Chondrocyte (in vitro differentiated cells): Measurements from ENCODE around the gene POMC. TPM values are rescaled to one million over a fixed set of nuclear protein-coding genes. Genes with fewer than 3 reads are reported as not detected.
"Not testable (repeated sequence)": the region's sequence is repeated elsewhere in the genome, so short reads cannot be mapped to it uniquely, and the experiment has no call there.

Source experiments
- DNase-seq: peaks from one replicate; pipeline ENCODE4 v3.0.0; 2021; ENCODE audit warnings: mixed read lengths, low spot score
- H3K27ac Mint-ChIP-seq: one replicate; pipeline ENCODE4 v1.8.0; 2021; ENCODE audit warnings: mild to moderate bottlenecking, moderate library complexity, mixed read lengths; ENCODE audit not compliant: unreplicated experiment
- H3K27me3 Mint-ChIP-seq: 2 replicates; pipeline ENCODE4 v1.8.0; 2021; ENCODE audit warnings: low read depth, mixed read lengths
- H3K36me3 Mint-ChIP-seq: 2 replicates; pipeline ENCODE4 v1.8.0; 2021; ENCODE audit warnings: low read depth, mixed read lengths
- H3K4me1 Mint-ChIP-seq: 2 replicates; pipeline ENCODE4 v1.8.0; 2021; ENCODE audit warnings: low read depth, mild to moderate bottlenecking, mixed read lengths
- H3K4me3 Mint-ChIP-seq: one replicate; pipeline ENCODE4 v1.8.0; 2021; ENCODE audit warnings: mild to moderate bottlenecking, moderate library complexity, mixed read lengths; ENCODE audit not compliant: unreplicated experiment
- H3K9me3 Mint-ChIP-seq: 2 replicates; pipeline ENCODE4 v1.8.0; 2021; ENCODE audit warnings: low read depth, mixed read lengths
- CTCF ChIP-seq: fragments of 200-600 bp; sonication (generic); IDR thresholded peaks from 2 replicates; pipeline ENCODE4 v1.5.0; 2021; ENCODE audit warnings: antibody characterized with exemption, mild to moderate bottlenecking, moderate library complexity
- long read RNA-seq: library from polyadenylated mRNA; stranded (forward); transcript quantifications from one replicate; pipeline ENCODE4 v2.0.0, GENCODE V29; 2021
- total RNA-seq: library from RNA; stranded (reverse); gene quantifications from 3 replicates; pipeline ENCODE4 v1.2.1, GENCODE V29; 2021

Gene POMC
- total RNA-seq: not detected in 3 replicates
- long read RNA-seq: 0 reads

- H3K27ac Mint-ChIP-seq: no peak within 1 kb of the TSS
- H3K27me3 Mint-ChIP-seq: peaks cover 61% of the 10 kb centered on the region
- H3K36me3 Mint-ChIP-seq: no peaks in the 10 kb centered on the region
- no peak for DNase-seq
- H3K4me1 Mint-ChIP-seq: no peaks in the 10 kb centered on the region
- TF ChIP-seq CTCF: no peak
- peaks cover 2% of the 10 kb centered on the region for H3K9me3 Mint-ChIP-seq
- H3K4me3 Mint-ChIP-seq: peak within 1 kb of the TSS; percentile 60
Observed at GRCh38 chr2:25168256-25169072, at the start of gene POMC. POMC (minus strand) TSS chr2:25168580; CDS start chr2:25164772, 3,808 bp downstream.

- Mint-ChIP-seq H3K4me3 (no peak overlapping the region), H3K27me3 (no peaks in the 10 kb centered on the region)
- DNase-seq: no peak
Observed at GRCh38 chr2:25218100-25218499, 49.7 kb upstream of the POMC start.

GRCh38 chr2:25215948-25216679 lies 47.7 kb upstream of the POMC start:
- peak overlapping the region; percentile 60 for H3K4me3 Mint-ChIP-seq
- DNase-seq: no peak
- no peaks in the 10 kb centered on the region for H3K27me3 Mint-ChIP-seq
- no peak for TF ChIP-seq CTCF
- H3K36me3 Mint-ChIP-seq: no peaks in the 10 kb centered on the region
- H3K4me1 Mint-ChIP-seq: peaks cover 4% of the 10 kb centered on the region
- no peak overlapping the region for H3K27ac Mint-ChIP-seq
- no peaks in the 10 kb centered on the region for H3K9me3 Mint-ChIP-seq

More at GRCh38 chr2:25218100-25218499, 49.7 kb upstream of the POMC start:
- H3K36me3 Mint-ChIP-seq: no peaks in the 10 kb centered on the region
- no peak for TF ChIP-seq CTCF
- H3K4me1 Mint-ChIP-seq: peaks cover 4% of the 10 kb centered on the region
- H3K27ac Mint-ChIP-seq: no peak overlapping the region
- H3K9me3 Mint-ChIP-seq: no peaks in the 10 kb centered on the region

GRCh38 chr2:25215232-25215631 lies 46.9 kb upstream of the POMC start:
- no peak for TF ChIP-seq CTCF
- Mint-ChIP-seq H3K27ac (no peak overlapping the region), H3K36me3 (no peaks in the 10 kb centered on the region), H3K9me3 (no peaks in the 10 kb centered on the region), H3K27me3 (no peaks in the 10 kb centered on the region), H3K4me3 (peak overlapping the region; percentile 55), H3K4me1 (peaks cover 4% of the 10 kb centered on the region)
- no peak for DNase-seq

GRCh38 chr2:25213229-25213628 lies 44.8 kb upstream of the POMC start:
- no peak overlapping the region for H3K27ac Mint-ChIP-seq
- DNase-seq: no peak
- H3K4me3 Mint-ChIP-seq: no peak overlapping the region
- H3K27me3 Mint-ChIP-seq: no peaks in the 10 kb centered on the region
- TF ChIP-seq CTCF: no peak
- peaks cover 4% of the 10 kb centered on the region for H3K4me1 Mint-ChIP-seq
- H3K36me3 Mint-ChIP-seq: no peaks in the 10 kb centered on the region
- H3K9me3 Mint-ChIP-seq: no peaks in the 10 kb centered on the region

GRCh38 chr2:25210923-25211322 lies 42.5 kb upstream of the POMC start:
- not testable (repeated sequence) for H3K9me3 Mint-ChIP-seq, H3K27me3 Mint-ChIP-seq

More at GRCh38 chr2:25210923-25211322, 42.5 kb upstream of the POMC start:
- H3K4me3 Mint-ChIP-seq, H3K36me3 Mint-ChIP-seq, DNase-seq, H3K4me1 Mint-ChIP-seq, H3K27ac Mint-ChIP-seq: not testable (repeated sequence)
